Adrenal gland (tissue), 12 donors: ENCODE measurements around the gene OTOS. TPM values are rescaled to one million over a fixed set of nuclear protein-coding genes. Genes with fewer than 3 reads are reported as not detected.

ENCODE experiments used
- DNase-seq, 7 donors: peaks; one replicate each; pipeline ENCODE4 v3.0.0-alpha.2; 2019 to 2020
- H3K27ac ChIP-seq, 5 donors: fragments of 200-600 bp; sonication (generic) in 4 of 5; 1 replicate in 3 of 5; 2 replicates in 2 of 5; pipeline versions ENCODE4 v1.5.1 to v1.8.0; 2016 to 2020; ENCODE audit warnings: mild to moderate bottlenecking in 1 of 5
- H3K27me3 ChIP-seq: fragments of 200-600 bp; 2 replicates; pipeline ENCODE4 v1.8.0; 2021
- H3K36me3 ChIP-seq, 2 donors: fragments of 200-600 bp; replicated peaks in 1 of 2; 1 replicate in 1 of 2; 2 replicates in 1 of 2; pipeline versions ENCODE4 v1.5.1 to v1.8.0; 2018 to 2022
- H3K4me1 ChIP-seq, 2 donors: fragments of 200-600 bp; replicated peaks in 1 of 2; 1 replicate in 1 of 2; 2 replicates in 1 of 2; pipeline versions ENCODE4 v1.5.1 to v1.8.0; 2018 to 2021
- H3K4me3 ChIP-seq, 4 donors: fragments of 200-600 bp; sonication (generic) in 3 of 4; one replicate each; pipeline ENCODE4 v1.5.1; 2016 to 2018
- H3K9me3 ChIP-seq, 3 donors: fragments of 200-600 bp; sonication (generic) in 1 of 3; replicated peaks in 1 of 3; 1 replicate in 2 of 3; 2 replicates in 1 of 3; pipeline versions ENCODE4 v1.5.1 to v1.8.0; 2016 to 2021
- CTCF ChIP-seq, 6 experiments: fragments of 450-650 bp in 4 of 6; fragments of 200-600 bp in 2 of 6; sonication (generic) in 1 of 6; IDR thresholded peaks; 1 replicate in 5 of 6; 2 replicates in 1 of 6; pipeline versions ENCODE4 v1.5.1 to v1.8.0; 2016 to 2021; ENCODE audit warnings: antibody characterized with exemption in 6 of 6, mild to moderate bottlenecking in 2 of 6, moderate library complexity in 1 of 6
- POLR2A ChIP-seq, 2 donors: fragments of 450-650 bp; IDR thresholded peaks; one replicate each; pipeline ENCODE4 v1.6.1; 2017; ENCODE audit warnings: antibody characterized with exemption in 2 of 2, mild to moderate bottlenecking in 2 of 2, moderate library complexity in 1 of 2
- WGBS, 4 donors: extraction: QIAGEN DNeasy Blood & Tissue Kit in 2 of 4; methylation state at CpG; one replicate each; pipeline versions ENCODE4 v1.1.5 to v1.1.7; 2013 to 2017; 5-methylcytosine and 5-hydroxymethylcytosine counted together
- intact Hi-C, 2 donors: fragments of 100-400 bp; cut with DNase I; formaldehyde crosslinking; loops; one replicate each; pipeline versions ENCODE4 v1.14.1 to v1.15.0; 2022 to 2023
- polyA plus RNA-seq, 3 donors: library from polyadenylated mRNA; stranded (reverse); fragments of 200-250 nt in 2 of 3; fragments of 350-450 nt in 1 of 3; fragmentation: Illumina TruSeq in 1 of 3; extraction: RNeasy Lipid Tissue Mini Kit (QIAGEN cat#74804) in 1 of 3; gene quantifications; one replicate each; pipeline ENCODE4 v1.2.3, GENCODE V29; 2013 to 2014
- total RNA-seq, 9 donors: library from RNA; depleted of rRNA in 4 of 9; stranded (reverse); fragments of >200 nt in 4 of 9; fragments of 120-200 nt in 1 of 9; fragmentation: NEBNext Ultra II Directional in 1 of 9; extraction: Animal tissue kit (Norgen Biotek cat#: 25700) in 1 of 9; gene quantifications; one replicate each; pipeline versions ENCODE4 v1.1.0 to v1.2.4, GENCODE V29; 2013 to 2023
- donor health status: healthy with polysubstance abuse.
- donor health status: Bipolar disorder and iron deficiency.
- donor health status: DM: yes; HTN: yes; CAD: no.
- donor health status: DM: no; HTN: no; CAD: no.
- donor health status: DM: no; HTN: no; CAD: no.
- donor health status: DM: yes; HTN: yes; CAD: no.

The OTOS gene
- total and polyA plus RNA-seq, 12 donors: not detected

GRCh38 chr2:240157147-240157470 lies 16.7 kb upstream of the OTOS start:
- no peak for TF ChIP-seq CTCF (IDR thresholded peaks at IDR 0.05)
- no peak for TF ChIP-seq POLR2A (IDR thresholded peaks at IDR 0.05)
- DNase-seq: no peak
- Histone ChIP-seq H3K36me3 (no peaks in the 10 kb centered on the region), H3K9me3 (no peaks in the 10 kb centered on the region), H3K27me3 (no peaks in the 10 kb centered on the region), H3K27ac (no peak overlapping the region), H3K4me3 (no peak overlapping the region), H3K4me1 (peaks cover 0 to 12% of the 10 kb centered on the region in 2 donors)
- 89 to 97% (median 93%) methylated on average over 5 of the region's 5 CpGs for WGBS, 4 donors
- intact Hi-C loops: no loop called here

GRCh38 chr2:240156435-240157146 lies 16.1 kb upstream of the OTOS start:
- WGBS, 4 donors: 81 to 94% (median 90%) methylated on average over 15 to 29 of the region's 29 CpGs
- Histone ChIP-seq H3K27me3 (no peaks in the 10 kb centered on the region), H3K27ac (no peak overlapping the region), H3K9me3 (no peaks in the 10 kb centered on the region), H3K4me1 (peaks cover 0 to 12% of the 10 kb centered on the region in 2 donors), H3K36me3 (no peaks in the 10 kb centered on the region), H3K4me3 (no peak overlapping the region)
- DNase-seq: no peak
- TF ChIP-seq CTCF (IDR thresholded peaks at IDR 0.05): no peak
- no peak for TF ChIP-seq POLR2A (IDR thresholded peaks at IDR 0.05)
- intact Hi-C loops: no loop called here

- WGBS, 4 donors: 75 to 78% (median 77%) methylated on average over 13 of the region's 13 CpGs
- Histone ChIP-seq H3K4me3 (no peak overlapping the region), H3K4me1 (peaks cover 0 to 12% of the 10 kb centered on the region in 2 donors), H3K9me3 (no peaks in the 10 kb centered on the region), H3K27ac (no peak overlapping the region), H3K36me3 (no peaks in the 10 kb centered on the region), H3K27me3 (no peaks in the 10 kb centered on the region)
- TF ChIP-seq CTCF (IDR thresholded peaks at IDR 0.05): no peak
- intact Hi-C loops: no loop called here
- DNase-seq: no peak
Measured at GRCh38 chr2:240155745-240156390, 15.4 kb upstream of the OTOS start.

- TF ChIP-seq CTCF (IDR thresholded peaks at IDR 0.05): no peak
- Histone ChIP-seq H3K4me3 (no peak overlapping the region), H3K27me3 (no peaks in the 10 kb centered on the region), H3K27ac (no peak overlapping the region), H3K36me3 (no peaks in the 10 kb centered on the region), H3K9me3 (no peaks in the 10 kb centered on the region), H3K4me1 (peaks cover 0 to 12% of the 10 kb centered on the region in 2 donors)
- intact Hi-C loops: no loop called here
- WGBS, 4 donors: 51 to 61% (median 56%) methylated on average over 16 to 17 of the region's 17 CpGs
- DNase-seq: peak in 5 of 7 donors; percentile 35 to 44 (median 43)
Measured at GRCh38 chr2:240155048-240155744, 14.7 kb upstream of the OTOS start.
